ENCODE measurements around the gene SEL1L2.

GRCh38 chr20:13821876-13822275, 168.5 kb downstream of the SEL1L2 start:
- TF ChIP-seq, protein P1, sequence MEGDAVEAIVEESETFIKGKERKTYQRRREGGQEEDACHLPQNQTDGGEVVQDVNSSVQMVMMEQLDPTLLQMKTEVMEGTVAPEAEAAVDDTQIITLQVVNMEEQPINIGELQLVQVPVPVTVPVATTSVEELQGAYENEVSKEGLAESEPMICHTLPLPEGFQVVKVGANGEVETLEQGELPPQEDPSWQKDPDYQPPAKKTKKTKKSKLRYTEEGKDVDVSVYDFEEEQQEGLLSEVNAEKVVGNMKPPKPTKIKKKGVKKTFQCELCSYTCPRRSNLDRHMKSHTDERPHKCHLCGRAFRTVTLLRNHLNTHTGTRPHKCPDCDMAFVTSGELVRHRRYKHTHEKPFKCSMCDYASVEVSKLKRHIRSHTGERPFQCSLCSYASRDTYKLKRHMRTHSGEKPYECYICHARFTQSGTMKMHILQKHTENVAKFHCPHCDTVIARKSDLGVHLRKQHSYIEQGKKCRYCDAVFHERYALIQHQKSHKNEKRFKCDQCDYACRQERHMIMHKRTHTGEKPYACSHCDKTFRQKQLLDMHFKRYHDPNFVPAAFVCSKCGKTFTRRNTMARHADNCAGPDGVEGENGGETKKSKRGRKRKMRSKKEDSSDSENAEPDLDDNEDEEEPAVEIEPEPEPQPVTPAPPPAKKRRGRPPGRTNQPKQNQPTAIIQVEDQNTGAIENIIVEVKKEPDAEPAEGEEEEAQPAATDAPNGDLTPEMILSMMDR (IDR thresholded peaks at IDR 0.05): no peak
- TF ChIP-seq POLR2A (IDR thresholded peaks at IDR 0.05): no peak
